A673 (cell line): Measurements from ENCODE around the gene CER1. TPM values are rescaled to one million over a fixed set of nuclear protein-coding genes. Genes with fewer than 3 reads are reported as not detected.

Experiments
- Bru-seq: library from RNA; stranded (reverse); fragments of 400-500 nt; gene quantifications from one replicate; lab custom pipeline; 2021; lab: Mats Ljungman, UMichigan
- BruChase-seq, 2 experiments: library from RNA; stranded (reverse); fragments of 400-500 nt; gene quantifications; one replicate each; lab custom pipeline; 2021; lab: Mats Ljungman, UMichigan
- BruUV-seq: library from RNA; stranded (reverse); fragments of 400-500 nt; replicated peaks from 2 replicates; lab custom pipeline; 2021; lab: Mats Ljungman, UMichigan
- CTCF ChIA-PET: fragments of 300-600 bp; sonication (Branson Sonifier 250); formaldehyde crosslinking; loops from one replicate; lab custom pipeline; 2022; ENCODE audit warnings: antibody characterized with exemption; lab: Charles Lee
- POLR2A ChIA-PET: fragments of 300-600 bp; sonication (Branson Sonifier 250); formaldehyde crosslinking; loops from one replicate; lab custom pipeline; 2022; ENCODE audit warnings: antibody characterized with exemption; ENCODE audit not compliant: low non-redundant PET; lab: Charles Lee
- DNase-seq: peaks from one replicate; pipeline ENCODE4 v3.0.0-alpha.2; 2015; ENCODE audit warnings: low spot score
- H3K27ac ChIP-seq: fragments of 200-600 bp; sonication (generic); 2 replicates; pipeline ENCODE4 v1.5.1; 2016; ENCODE audit warnings: mixed run types, low read depth, mild to moderate bottlenecking, mixed read lengths, antibody characterized with exemption, low read length; ENCODE audit not compliant: poor library complexity, severe bottlenecking
- H3K27me3 ChIP-seq: fragments of 200-600 bp; sonication (generic); replicated peaks from 2 replicates; pipeline ENCODE4 v1.6.1; 2017; ENCODE audit warnings: mixed run types, low read depth, mild to moderate bottlenecking, mixed read lengths, antibody characterized with exemption, low read length; ENCODE audit not compliant: insufficient read depth, poor library complexity
- H3K36me3 ChIP-seq: fragments of 200-600 bp; sonication (generic); 2 replicates; pipeline ENCODE4 v1.6.1; 2016; ENCODE audit warnings: mixed run types, mild to moderate bottlenecking, mixed read lengths, antibody characterized with exemption, low read length; ENCODE audit not compliant: insufficient read depth, poor library complexity, severe bottlenecking
- H3K4me1 ChIP-seq: fragments of 200-600 bp; sonication (generic); 2 replicates; pipeline ENCODE4 v1.6.1; 2017; ENCODE audit warnings: mixed run types, mild to moderate bottlenecking, mixed read lengths, antibody characterized with exemption, low read length; ENCODE audit not compliant: insufficient read depth, poor library complexity, severe bottlenecking
- H3K4me3 ChIP-seq: fragments of 200-600 bp; sonication (generic); 2 replicates; pipeline ENCODE4 v1.5.1; 2016; ENCODE audit warnings: low read depth, mixed run types, mild to moderate bottlenecking, mixed read lengths, low read length; ENCODE audit not compliant: poor library complexity, severe bottlenecking
- H3K9me3 ChIP-seq: fragments of 200-600 bp; sonication (generic); 2 replicates; pipeline ENCODE4 v1.6.1; 2016; ENCODE audit warnings: mixed run types, low read depth, mild to moderate bottlenecking, mixed read lengths, antibody characterized with exemption, low read length; ENCODE audit not compliant: poor library complexity, severe bottlenecking
- CTCF ChIP-seq: fragments of 300-800, 200-600 bp; sonication (generic); conservative IDR thresholded peaks from 2 replicates; pipeline ENCODE4 v1.5.1; 2017; ENCODE audit warnings: low read depth, mild to moderate bottlenecking, antibody characterized with exemption, low read length, moderate library complexity, mixed read lengths
- EZH2 ChIP-seq: fragments of 200-600 bp; sonication (generic); IDR thresholded peaks from 2 replicates; pipeline ENCODE4 v1.6.1; 2017; ENCODE audit warnings: borderline replicate concordance, low read depth, mild to moderate bottlenecking, mixed read lengths, antibody characterized with exemption, low read length; ENCODE audit not compliant: poor library complexity, severe bottlenecking
- intact Hi-C: fragments of 100-400 bp; cut with micrococcal nuclease; formaldehyde crosslinking; loops from one replicate; pipeline ENCODE4 v1.10.0; 2022; ENCODE audit not compliant: unreplicated experiment
- long read RNA-seq: library from polyadenylated mRNA; stranded (forward); transcript quantifications from one replicate; pipeline ENCODE4 v2.0.0, GENCODE V29; 2022
- total RNA-seq: library from RNA; stranded (reverse); gene quantifications from 2 replicates; pipeline ENCODE4 v1.2.3, GENCODE V29; 2021

The CER1 gene, protein sequence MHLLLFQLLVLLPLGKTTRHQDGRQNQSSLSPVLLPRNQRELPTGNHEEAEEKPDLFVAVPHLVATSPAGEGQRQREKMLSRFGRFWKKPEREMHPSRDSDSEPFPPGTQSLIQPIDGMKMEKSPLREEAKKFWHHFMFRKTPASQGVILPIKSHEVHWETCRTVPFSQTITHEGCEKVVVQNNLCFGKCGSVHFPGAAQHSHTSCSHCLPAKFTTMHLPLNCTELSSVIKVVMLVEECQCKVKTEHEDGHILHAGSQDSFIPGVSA
- total RNA-seq = 27.7 and 28.8 TPM in 2 replicates
- percentile 85 among the genes with signal in this experiment for Bru-seq, nascent RNA
- percentile 74 among the genes with signal in this experiment for BruChase-seq, experiment 1, labeled RNA remaining after a 2-hour chase
- BruChase-seq, experiment 2, labeled RNA remaining after a 6-hour chase = percentile 88 among the genes with signal in this experiment
- long read RNA-seq, transcript CER1-201 (2 exons, 1,215 nt) = major isoform, 47 of 49 reads
- long read RNA-seq, partial matches to known transcripts = 0 of 49 reads
- long read RNA-seq, other reads (novel, unspliced or antisense) = 2 of 49 reads

DNA sequence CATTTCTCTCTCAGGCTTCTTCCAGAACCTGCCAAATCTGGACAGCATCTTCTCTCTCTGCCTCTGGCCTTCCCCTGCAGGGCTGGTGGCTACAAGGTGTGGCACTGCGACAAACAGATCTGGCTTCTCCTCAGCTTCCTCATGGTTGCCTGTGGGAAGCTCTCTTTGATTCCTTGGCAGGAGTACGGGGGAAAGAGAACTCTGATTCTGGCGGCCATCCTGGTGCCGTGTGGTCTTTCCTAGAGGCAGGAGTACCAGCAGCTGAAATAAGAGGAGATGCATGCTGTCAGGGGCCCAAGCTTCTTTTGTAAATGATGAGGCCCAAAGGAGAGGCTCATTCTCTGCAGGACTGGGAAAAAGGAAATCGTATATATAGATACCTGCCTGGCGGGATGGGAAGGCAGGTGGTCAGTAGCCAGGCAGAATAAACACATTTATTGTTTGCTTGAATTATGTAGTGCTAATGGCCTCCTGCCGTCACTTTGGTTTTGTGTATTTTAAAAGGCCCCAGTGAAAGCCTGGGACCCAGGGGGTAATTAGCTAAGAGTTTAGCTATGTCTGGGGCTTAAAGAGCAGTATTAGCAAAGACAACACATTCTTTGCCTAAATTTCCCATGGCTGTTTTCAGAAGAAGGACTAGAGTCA lies at the start of gene CER1:
CER1 (minus strand) TSS at position 343 of the 645 bp plus-strand sequence; CDS start at position 282, 61 bp downstream.
- H3K27me3 ChIP-seq = no peaks in the 10 kb centered on the region

GRCh38 chr9:14770592-14770991 lies 48.1 kb upstream of the CER1 start:
- no TSS peak for BruUV-seq
- Histone ChIP-seq H3K4me1 (peaks cover 17% of the 10 kb centered on the region), H3K4me3 (no peak overlapping the region), H3K27ac (no peak overlapping the region), H3K36me3 (no peaks in the 10 kb centered on the region), H3K27me3 (no peaks in the 10 kb centered on the region), H3K9me3 (no peaks in the 10 kb centered on the region)
- CTCF ChIA-PET = no interaction called here
- intact Hi-C loops = loop anchor here (10.0 kb wide), 1 partner anchor 364 kb away; no protein-coding TSS in a partner anchor
- TF ChIP-seq CTCF = no peak
- TF ChIP-seq EZH2 = no peak
- POLR2A ChIA-PET = no interaction called here
- no peak for DNase-seq

More for the DNA sequence above, at the start of gene CER1:
- ChIA-PET POLR2A (interaction anchor here (0.6 to 0.7 kb wide), 2 partner anchors 18 to 223 kb away, joined by 3 to 4 read pairs; no protein-coding TSS in a partner anchor), CTCF (interaction anchor here (0.8 kb wide), 1 partner anchor 15 kb away, joined by 4 read pairs; no protein-coding TSS in a partner anchor)
- Histone ChIP-seq H3K4me3 (peak within 1 kb of the TSS; percentile 60), H3K27ac (peak within 1 kb of the TSS; percentile 100), H3K9me3 (no peaks in the 10 kb centered on the region), H3K4me1 (peaks cover 28% of the 10 kb centered on the region), H3K36me3 (peaks cover 4% of the 10 kb centered on the region)
- TF ChIP-seq CTCF (no peak), EZH2 (no peak)
- peak; percentile 77 for DNase-seq
- no TSS peak for BruUV-seq
- intact Hi-C loops = no loop called here

DNA sequence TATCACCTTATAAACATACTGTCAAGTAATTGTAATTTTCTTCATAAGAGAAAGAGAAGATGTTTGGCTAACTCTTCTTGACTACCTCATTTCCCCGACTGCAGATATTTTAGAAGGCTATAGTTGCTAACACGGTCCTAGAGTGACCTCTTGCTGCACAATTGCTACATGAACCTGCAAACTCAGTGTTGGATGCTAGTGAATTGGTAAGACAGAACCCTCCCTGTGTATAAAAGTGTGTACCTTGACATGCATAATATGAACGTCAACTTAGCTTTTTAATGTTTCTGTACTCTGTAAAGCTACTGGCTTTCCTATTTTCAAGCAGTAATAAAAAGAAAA lies 46.7 kb upstream of the CER1 start:
- ChIA-PET CTCF (no interaction called here), POLR2A (no interaction called here)
- DNase-seq = peak; percentile 61
- Histone ChIP-seq H3K4me1 (peaks cover 17% of the 10 kb centered on the region), H3K4me3 (no peak overlapping the region), H3K36me3 (no peaks in the 10 kb centered on the region), H3K27ac (no peak overlapping the region), H3K27me3 (no peaks in the 10 kb centered on the region), H3K9me3 (no peaks in the 10 kb centered on the region)
- TF ChIP-seq EZH2 (no peak), CTCF (peak; percentile 27; the same call in 1 of the 2 replicates)
- no TSS peak for BruUV-seq
- intact Hi-C loops = loop anchor here (2.0 to 5.0 kb wide), 5 partner anchors 50 to 1342 kb away; no protein-coding TSS in a partner anchor
